HG03342 (cell line): ENCODE results near the gene RUNX2.

Source experiments
- ATAC-seq: cut with Tn5 transposase; IDR thresholded peaks from one replicate; pipeline ENCODE4 v1.9.1; 2021; ENCODE audit warnings: mild to moderate bottlenecking, moderate library complexity; ENCODE audit not compliant: unreplicated experiment

RUNX2 gene

DNA sequence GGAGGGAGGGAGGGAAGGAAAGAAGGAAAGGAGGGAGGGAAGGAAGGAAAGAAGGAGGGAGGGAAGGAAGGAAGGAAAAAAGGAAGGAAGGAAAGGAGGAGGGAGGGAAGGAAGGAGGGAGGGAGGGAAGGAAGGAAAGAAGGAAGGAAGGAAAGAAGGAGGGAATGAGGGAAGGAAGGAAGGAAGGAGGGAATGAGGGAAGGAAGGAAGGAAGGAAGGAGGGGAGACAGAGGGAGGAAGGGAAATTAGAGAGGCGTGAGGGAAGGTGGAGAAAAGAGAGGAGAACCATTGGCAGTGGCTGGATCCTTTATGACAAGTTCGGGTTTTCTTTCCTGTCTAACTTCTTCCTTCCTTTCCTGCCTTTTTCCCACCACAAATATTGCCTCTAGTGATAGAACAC, 71.9 kb downstream of the RUNX2 start:
- ATAC-seq = no peak

GRCh38 chr6:45411959-45412358, 83.8 kb downstream of the RUNX2 start:
- no peak for ATAC-seq

- no peak for ATAC-seq
Measured at GRCh38 chr6:45415315-45415714, 87.2 kb downstream of the RUNX2 start.

DNA sequence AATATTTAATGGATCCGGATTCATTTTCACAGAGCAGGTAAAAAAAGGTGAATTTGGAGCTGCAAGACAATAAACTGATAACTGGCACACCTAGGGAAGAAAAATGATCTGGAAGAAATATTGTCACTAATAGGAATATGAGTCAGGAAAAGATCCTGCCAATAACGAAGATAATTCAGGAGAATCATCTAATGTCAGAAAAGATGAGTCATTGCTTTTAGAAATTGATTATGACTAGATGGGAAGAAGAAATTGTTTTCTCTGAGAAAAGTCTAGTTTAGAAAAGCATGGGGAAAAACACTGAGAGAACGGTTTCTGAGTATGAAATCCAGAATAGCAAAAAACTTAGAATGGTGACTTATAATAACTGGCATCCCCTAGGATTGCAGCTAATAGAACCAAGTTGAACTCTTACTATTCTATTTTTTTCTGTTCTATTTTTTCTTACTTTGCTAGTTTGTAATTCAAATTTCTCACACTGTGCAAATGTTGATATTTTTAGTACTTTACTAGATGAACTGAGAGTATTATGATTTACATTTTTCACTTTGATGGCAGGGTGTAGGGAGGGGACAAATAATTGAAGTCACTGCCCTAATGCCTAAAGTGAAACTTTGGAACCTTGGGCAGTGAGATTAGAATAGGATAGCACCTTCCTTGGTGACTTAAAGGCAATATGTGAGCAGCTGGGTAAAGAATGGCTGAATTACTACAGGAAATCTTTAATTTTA, 87.8 kb downstream of the RUNX2 start:
- no peak for ATAC-seq

DNA sequence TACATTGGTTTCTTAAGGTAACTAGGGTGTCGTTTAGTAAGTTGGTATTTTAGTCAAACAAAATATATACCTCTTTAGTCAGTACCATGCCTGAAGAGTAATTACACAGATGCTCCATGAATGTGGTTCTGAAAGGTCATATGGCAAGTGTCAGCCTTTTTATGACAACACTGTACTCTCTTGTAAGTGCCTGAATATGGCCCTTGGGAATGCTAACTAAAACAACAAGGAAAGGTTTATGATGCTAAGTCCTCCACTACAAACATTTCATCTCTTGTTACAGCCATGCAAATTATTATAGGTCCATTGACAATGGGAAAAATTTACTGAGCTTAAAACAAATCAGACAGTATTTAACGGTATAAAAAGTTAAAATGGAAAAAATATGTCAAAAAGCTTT, 88.6 kb downstream of the RUNX2 start:
- no peak for ATAC-seq

GRCh38 chr6:45417436-45417835, 89.3 kb downstream of the RUNX2 start:
- ATAC-seq = no peak

DNA sequence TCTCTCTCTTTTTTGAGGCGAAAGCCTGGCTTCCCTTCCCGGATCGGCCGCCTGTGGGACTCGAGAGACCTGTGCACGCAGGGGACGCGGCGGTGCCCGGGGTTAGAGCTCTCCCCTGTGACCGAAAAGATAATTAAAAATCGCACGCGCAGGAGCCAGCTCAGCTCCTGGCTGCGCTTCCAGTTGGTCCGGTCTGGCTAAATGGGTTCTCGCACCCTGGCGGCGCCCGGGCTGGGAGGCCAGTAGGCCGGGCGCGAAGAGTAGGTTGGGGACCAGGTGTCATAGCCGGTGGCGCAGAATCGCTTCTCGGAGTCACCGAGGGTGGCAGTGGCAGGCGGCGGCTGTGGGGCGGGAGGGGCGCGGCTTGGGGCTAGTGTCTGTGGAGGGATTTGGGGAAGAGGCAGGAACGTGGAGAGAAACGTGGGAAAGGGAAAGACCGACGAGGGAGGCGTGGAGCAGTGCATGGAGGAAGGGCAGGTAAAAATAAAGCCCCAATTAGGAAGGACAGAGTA, 91.5 kb downstream of the RUNX2 start:
- ATAC-seq = no peak

DNA sequence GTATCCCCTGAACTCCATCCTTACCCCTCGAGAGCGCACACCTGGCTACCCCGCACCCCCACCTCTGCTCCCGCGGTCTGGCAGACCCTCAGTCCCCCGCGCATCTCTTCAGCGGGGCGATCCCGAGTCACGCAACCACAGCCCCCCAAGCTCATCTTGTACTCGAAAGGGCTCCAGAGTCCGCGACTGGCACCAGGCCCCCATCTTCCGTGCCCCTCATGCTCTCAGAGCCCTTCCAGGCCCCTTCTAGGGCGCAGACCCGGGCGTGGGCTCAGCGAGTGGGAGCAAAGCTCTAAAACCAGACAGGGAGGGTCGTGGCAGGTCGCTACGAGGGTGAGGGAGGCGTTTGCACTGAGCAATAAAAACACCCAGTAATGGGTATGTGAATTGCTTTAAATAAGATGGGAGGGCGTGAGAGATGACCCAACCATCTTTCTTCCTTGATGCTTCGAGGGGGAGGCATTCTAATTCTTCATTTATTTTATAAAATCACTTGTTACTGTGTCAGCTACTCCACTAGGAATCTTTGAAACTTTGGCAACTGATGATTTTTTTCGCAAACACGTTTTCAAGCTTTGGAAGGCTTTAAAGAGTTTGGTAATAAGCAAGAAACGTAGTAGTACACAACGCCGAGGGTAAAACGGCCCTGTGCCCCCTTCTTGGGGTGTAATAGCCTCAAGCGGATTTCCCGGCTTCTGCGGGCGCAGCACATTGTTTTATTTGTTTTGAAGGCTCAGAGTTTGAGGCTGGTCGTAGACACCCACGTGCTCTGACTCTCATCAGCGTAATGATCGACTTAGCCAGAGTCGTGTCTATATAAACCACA, 92.2 kb downstream of the RUNX2 start:
- ATAC-seq = no peak

- ATAC-seq = no peak
Measured at GRCh38 chr6:45420909-45421708, 93.0 kb downstream of the RUNX2 start.

- no peak for ATAC-seq
Measured at GRCh38 chr6:45421709-45422502, 93.8 kb downstream of the RUNX2 start.

DNA sequence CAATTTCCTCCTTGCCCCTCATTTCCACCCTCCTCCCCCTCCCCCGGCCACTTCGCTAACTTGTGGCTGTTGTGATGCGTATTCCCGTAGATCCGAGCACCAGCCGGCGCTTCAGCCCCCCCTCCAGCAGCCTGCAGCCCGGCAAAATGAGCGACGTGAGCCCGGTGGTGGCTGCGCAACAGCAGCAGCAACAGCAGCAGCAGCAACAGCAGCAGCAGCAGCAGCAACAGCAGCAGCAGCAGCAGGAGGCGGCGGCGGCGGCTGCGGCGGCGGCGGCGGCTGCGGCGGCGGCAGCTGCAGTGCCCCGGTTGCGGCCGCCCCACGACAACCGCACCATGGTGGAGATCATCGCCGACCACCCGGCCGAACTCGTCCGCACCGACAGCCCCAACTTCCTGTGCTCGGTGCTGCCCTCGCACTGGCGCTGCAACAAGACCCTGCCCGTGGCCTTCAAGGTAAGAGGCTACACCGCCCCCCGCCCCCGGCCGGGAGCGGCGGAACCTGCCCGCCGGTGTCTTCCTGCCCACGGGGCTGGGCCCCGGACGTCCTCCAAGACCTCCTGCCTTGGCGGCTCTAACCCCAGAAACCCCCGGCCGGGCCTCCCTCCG, 94.5 kb downstream of the RUNX2 start:
- ATAC-seq = no peak

DNA sequence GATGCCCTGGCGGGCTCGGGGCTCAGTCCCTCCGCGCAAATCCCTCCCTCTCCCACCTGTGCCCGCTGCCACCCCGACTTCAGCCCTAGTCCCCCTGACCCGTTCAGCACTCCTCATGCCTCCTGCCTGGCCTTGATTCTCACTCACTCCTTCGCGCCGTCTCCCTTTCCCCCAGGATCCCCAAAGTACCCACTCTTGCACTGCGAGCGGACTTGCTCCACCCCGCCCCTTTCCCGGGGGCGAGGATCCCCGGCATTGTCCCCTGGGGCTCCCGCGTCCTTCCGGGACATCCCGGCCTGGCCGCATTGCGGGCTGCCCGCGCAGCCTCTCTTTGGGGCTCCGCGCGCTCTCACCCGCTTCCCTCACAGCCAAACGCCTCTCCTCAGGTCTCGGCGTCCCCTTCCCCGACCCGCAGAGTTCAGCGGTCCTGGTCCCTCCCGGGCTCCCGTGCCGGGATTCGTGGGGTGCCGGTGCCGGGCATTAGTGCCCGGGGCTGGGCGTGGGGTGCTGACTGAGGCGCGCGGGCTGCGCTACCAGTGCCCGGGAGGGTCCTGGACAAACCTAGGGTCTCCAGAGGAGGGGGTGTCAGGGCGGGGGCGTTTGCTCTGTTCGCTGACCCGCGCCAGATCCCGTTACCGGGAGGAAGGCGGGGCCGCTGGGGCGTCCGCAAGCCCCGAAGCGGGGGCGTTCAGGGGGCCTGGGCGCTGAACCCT, 95.1 kb downstream of the RUNX2 start:
- ATAC-seq = no peak

DNA sequence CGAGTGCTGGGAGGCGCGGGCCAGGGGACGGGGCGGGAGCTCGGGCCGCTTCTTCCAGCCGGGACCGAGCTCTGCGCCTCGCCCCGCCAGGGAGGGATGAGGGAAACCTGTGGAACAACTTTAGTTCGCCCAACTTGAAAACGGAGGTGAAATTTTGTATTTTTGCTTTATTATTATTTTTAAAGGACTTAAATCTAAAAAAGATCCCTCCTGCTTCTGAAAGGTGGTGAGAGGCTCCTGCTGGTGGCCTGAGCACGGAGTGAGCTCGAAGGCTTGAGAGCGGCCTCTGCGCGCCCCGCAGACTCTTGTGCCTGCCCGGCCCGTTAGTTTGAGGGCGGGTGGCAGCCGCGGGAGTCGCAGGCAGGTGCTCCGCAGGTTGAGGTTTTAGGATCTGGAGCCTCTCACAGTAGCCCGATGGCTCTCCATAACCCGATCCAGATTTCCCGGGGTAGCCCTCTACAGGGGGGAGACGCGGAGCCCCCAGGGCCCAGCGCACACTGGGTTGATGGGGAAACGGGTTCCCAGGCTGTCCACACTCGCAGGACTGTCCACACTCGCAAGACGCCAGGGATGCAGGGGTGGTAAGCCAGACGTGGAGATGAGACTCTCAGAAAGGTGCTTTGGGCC, 95.8 kb downstream of the RUNX2 start:
- ATAC-seq = no peak

DNA sequence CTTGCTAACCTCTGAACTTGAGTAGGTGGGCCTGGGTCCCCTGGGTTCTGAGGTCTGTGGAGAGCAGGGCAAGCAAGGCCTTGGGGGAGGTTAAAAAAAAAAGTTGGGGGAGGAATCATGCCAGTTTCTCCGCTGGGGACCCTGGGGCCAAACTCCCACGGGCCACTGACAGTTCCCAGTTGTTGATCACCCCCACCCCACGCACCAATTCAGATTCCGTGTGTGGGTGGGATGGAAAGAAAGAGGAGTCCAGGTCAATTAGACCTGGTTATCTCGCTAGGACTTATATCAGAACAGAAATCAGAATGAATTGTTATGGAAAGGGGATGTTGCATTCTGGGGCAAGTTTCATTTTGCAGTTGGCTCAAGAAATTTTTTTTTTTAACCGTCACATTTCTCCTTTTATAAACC, 96.3 kb downstream of the RUNX2 start:
- no peak for ATAC-seq

GRCh38 chr6:45426251-45426650, 98.1 kb downstream of the RUNX2 start:
- ATAC-seq = no peak

- ATAC-seq = no peak
Measured at GRCh38 chr6:45427726-45428125, 99.6 kb downstream of the RUNX2 start.

DNA sequence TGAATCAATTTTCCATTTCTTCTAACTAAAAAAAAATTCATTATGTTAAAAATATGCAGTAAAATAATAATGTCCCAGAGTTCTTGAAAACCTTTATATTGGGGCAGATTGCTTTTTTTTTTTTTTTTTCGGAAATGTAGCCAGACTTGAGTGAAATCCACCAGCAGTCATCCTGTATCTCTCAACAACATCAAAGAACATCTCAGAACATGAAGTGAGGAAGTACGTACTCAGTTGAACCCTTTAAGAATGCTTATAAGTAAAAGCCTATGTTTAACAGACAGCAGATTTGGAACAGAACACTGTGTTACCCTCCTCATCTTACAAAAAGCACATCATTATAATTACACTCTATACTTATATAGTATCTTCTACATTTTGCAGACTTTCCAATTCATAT, 100.6 kb downstream of the RUNX2 start:
- no peak for ATAC-seq

- no peak for ATAC-seq
Measured at GRCh38 chr6:45430590-45431202, 102.6 kb downstream of the RUNX2 start.
